Upper lobe of left lung (tissue), 4 donors: Measurements from ENCODE around the gene KAZN.

Experiments used
- EP300 ChIP-seq, 4 donors: sonication (generic); formaldehyde crosslinking; IDR thresholded peaks; one replicate each; pipeline ENCODE4 v1.5.1; 2017; ENCODE audit warnings: antibody characterized with exemption in 4 of 4, control low read depth in 2 of 4
- POLR2A ChIP-seq, 4 donors: fragments of 450-650 bp; IDR thresholded peaks; one replicate each; pipeline ENCODE4 v1.5.1; 2016 to 2017; ENCODE audit warnings: antibody characterized with exemption in 4 of 4, mild to moderate bottlenecking in 2 of 4
- POLR2AphosphoS5 ChIP-seq, 2 donors: sonication (generic); formaldehyde crosslinking; IDR thresholded peaks; one replicate each; pipeline ENCODE4 v1.5.1; 2017; ENCODE audit warnings: antibody characterized with exemption in 2 of 2
- TF ChIP-seq, protein P1 (sequence below), 6 experiments: fragments of 450-650 bp in 4 of 6; fragments of 200-600 bp in 2 of 6; sonication (generic) in 2 of 6; IDR thresholded peaks; one replicate each; pipeline ENCODE4 v1.5.1; 2016 to 2019; ENCODE audit warnings: antibody characterized with exemption in 6 of 6

DNA sequence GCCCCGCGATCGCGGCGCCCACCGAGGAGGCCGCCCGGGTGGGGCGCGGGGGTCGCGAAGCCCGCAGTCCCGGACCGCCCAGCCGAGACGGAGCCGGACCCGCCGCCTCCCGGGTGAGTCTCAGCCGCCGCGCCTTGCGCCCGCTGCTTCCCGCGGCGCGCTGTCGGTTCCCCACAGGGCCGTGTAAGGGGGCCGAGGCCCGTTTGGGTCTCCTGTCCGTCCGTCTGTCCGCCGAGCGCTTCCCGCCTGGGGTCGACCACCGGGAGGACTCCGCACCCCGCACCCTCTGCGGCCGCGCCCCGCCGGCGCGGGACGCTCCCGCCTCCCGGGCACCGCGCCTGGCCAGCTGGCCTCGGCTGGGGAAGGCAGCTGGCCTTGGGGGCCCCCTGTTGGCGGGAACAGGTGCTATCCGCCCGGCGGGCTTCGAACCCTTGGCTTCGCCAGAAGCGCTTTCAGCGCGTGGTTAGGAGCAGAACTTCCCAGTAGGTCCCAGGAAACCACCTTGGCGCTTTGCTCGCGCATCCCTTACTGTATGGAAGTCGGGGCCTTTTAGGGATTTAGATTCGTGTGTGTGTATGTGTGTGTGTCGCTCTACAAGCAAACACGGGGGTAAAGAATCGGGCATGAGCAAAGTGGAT lies 555.5 kb downstream of the KAZN start:
- TF ChIP-seq POLR2A (IDR thresholded peaks at IDR 0.05) (peak in 2 of 4 donors; percentile 2 to 55), POLR2AphosphoS5 (IDR thresholded peaks at IDR 0.05) (no peak), EP300 (IDR thresholded peaks at IDR 0.05) (no peak)
- TF ChIP-seq, protein P1, sequence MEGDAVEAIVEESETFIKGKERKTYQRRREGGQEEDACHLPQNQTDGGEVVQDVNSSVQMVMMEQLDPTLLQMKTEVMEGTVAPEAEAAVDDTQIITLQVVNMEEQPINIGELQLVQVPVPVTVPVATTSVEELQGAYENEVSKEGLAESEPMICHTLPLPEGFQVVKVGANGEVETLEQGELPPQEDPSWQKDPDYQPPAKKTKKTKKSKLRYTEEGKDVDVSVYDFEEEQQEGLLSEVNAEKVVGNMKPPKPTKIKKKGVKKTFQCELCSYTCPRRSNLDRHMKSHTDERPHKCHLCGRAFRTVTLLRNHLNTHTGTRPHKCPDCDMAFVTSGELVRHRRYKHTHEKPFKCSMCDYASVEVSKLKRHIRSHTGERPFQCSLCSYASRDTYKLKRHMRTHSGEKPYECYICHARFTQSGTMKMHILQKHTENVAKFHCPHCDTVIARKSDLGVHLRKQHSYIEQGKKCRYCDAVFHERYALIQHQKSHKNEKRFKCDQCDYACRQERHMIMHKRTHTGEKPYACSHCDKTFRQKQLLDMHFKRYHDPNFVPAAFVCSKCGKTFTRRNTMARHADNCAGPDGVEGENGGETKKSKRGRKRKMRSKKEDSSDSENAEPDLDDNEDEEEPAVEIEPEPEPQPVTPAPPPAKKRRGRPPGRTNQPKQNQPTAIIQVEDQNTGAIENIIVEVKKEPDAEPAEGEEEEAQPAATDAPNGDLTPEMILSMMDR (IDR thresholded peaks at IDR 0.05) = peak; percentile 67 to 78 (median 74)
